Liver (tissue), 9 donors: ENCODE data around the gene ETFA. TPM values are rescaled to one million over a fixed set of nuclear protein-coding genes. Genes with fewer than 3 reads are reported as not detected.

Source experiments
- DNase-seq: peaks from one replicate; pipeline ENCODE4 v3.0.0-alpha.2; 2017; ENCODE audit warnings: low spot score
- H3K27ac ChIP-seq, 2 donors: one replicate each; pipeline ENCODE4 v1.7.0; 2013; ENCODE audit warnings: inconsistent platforms in 2 of 2, low read length in 2 of 2, control low read depth in 1 of 2, low read depth in 1 of 2, mild to moderate bottlenecking in 1 of 2
- H3K27me3 ChIP-seq, 4 donors: one replicate each; pipeline versions ENCODE4 v1.6.1 to v1.7.0; 2013; ENCODE audit warnings: low read length in 3 of 4, inconsistent platforms in 1 of 4, mild to moderate bottlenecking in 1 of 4, moderate library complexity in 1 of 4; ENCODE audit not compliant: control insufficient read depth in 4 of 4, insufficient read depth in 4 of 4
- H3K36me3 ChIP-seq, 4 donors: one replicate each; pipeline versions ENCODE4 v1.6.1 to v1.7.0; 2013; ENCODE audit warnings: low read length in 3 of 4, mild to moderate bottlenecking in 3 of 4, low read depth in 1 of 4, moderate library complexity in 1 of 4; ENCODE audit not compliant: control insufficient read depth in 4 of 4, insufficient read depth in 3 of 4
- H3K4me1 ChIP-seq, 4 donors: one replicate each; pipeline versions ENCODE4 v1.6.1 to v1.7.0; 2013; ENCODE audit warnings: low read length in 3 of 4, mild to moderate bottlenecking in 3 of 4, moderate library complexity in 1 of 4; ENCODE audit not compliant: control insufficient read depth in 4 of 4, insufficient read depth in 4 of 4
- H3K4me3 ChIP-seq, 3 donors: one replicate each; pipeline versions ENCODE4 v1.6.1 to v1.7.0; 2013; ENCODE audit warnings: low read length in 3 of 3, control low read depth in 1 of 3, low read depth in 1 of 3, mild to moderate bottlenecking in 1 of 3
- H3K9ac ChIP-seq, 2 donors: one replicate each; pipeline ENCODE4 v1.7.0; 2013; ENCODE audit warnings: low read length in 2 of 2, mild to moderate bottlenecking in 2 of 2, moderate library complexity in 2 of 2, control low read depth in 1 of 2, low read depth in 1 of 2
- H3K9me3 ChIP-seq, 4 donors: one replicate each; pipeline versions ENCODE4 v1.6.1 to v1.7.0; 2013; ENCODE audit warnings: low read length in 3 of 4; ENCODE audit not compliant: control insufficient read depth in 4 of 4
- EGR1 ChIP-seq, 2 donors: IDR thresholded peaks; 2 replicates each; pipeline ENCODE4 v1.6.1; 2016 to 2018; ENCODE audit warnings: antibody characterized with exemption in 2 of 2, low read depth in 2 of 2
- FOXA1 ChIP-seq: IDR thresholded peaks from 2 replicates; pipeline ENCODE4 v1.6.1; 2016; ENCODE audit warnings: antibody characterized with exemption
- FOXA2 ChIP-seq: IDR thresholded peaks from 2 replicates; pipeline ENCODE4 v1.6.1; 2016; ENCODE audit warnings: antibody characterized with exemption
- HNF4A ChIP-seq, 2 donors: conservative IDR thresholded peaks; 2 replicates each; pipeline ENCODE4 v1.6.1; 2016; ENCODE audit warnings: antibody characterized with exemption in 2 of 2, mild to moderate bottlenecking in 2 of 2
- HNF4G ChIP-seq: IDR thresholded peaks from 2 replicates; pipeline ENCODE4 v1.6.1; 2016; ENCODE audit warnings: antibody characterized with exemption
- JUND ChIP-seq, 2 donors: IDR thresholded peaks; 2 replicates each; pipeline ENCODE4 v1.6.1; 2016; ENCODE audit warnings: antibody characterized with exemption in 2 of 2
- NR2F2 ChIP-seq: IDR thresholded peaks from 2 replicates; pipeline ENCODE4 v1.6.1; 2016; ENCODE audit warnings: antibody characterized with exemption
- RAD21 ChIP-seq, 2 donors: IDR thresholded peaks; 2 replicates each; pipeline ENCODE4 v1.6.1; 2016; ENCODE audit warnings: antibody characterized with exemption in 2 of 2, mild to moderate bottlenecking in 2 of 2
- RXRA ChIP-seq, 2 donors: IDR thresholded peaks; 2 replicates each; pipeline ENCODE4 v1.6.1; 2017 to 2018; ENCODE audit warnings: antibody characterized with exemption in 2 of 2, mild to moderate bottlenecking in 1 of 2
- SP1 ChIP-seq: IDR thresholded peaks from 2 replicates; pipeline ENCODE4 v1.6.1; 2018; ENCODE audit warnings: antibody characterized with exemption, mild to moderate bottlenecking
- TAF1 ChIP-seq: conservative IDR thresholded peaks from 2 replicates; pipeline ENCODE4 v1.6.1; 2016; ENCODE audit warnings: antibody characterized with exemption, mild to moderate bottlenecking
- YY1 ChIP-seq: IDR thresholded peaks from 2 replicates; pipeline ENCODE4 v1.6.1; 2016; ENCODE audit warnings: antibody characterized with exemption, mild to moderate bottlenecking
- WGBS: extraction: QIAGEN DNeasy Blood & Tissue Kit; methylation state at CpG from one replicate; pipeline ENCODE4 v1.1.7; 2013; 5-methylcytosine and 5-hydroxymethylcytosine counted together
- polyA plus RNA-seq, 2 donors: library from polyadenylated mRNA; stranded (reverse) in 1 of 2; unstranded in 1 of 2; fragments of 200-250 nt in 1 of 2; fragments of >200 nt in 1 of 2; fragmentation: Nextera tagmentation in 1 of 2; extraction: Ambion mirVana in 1 of 2; gene quantifications; one replicate each; pipeline versions ENCODE4 v1.2.1 to v1.2.3, GENCODE V29; 2013 to 2015
- total RNA-seq, 2 donors: library from RNA; depleted of rRNA; stranded (reverse); fragments of >200 nt; gene quantifications; one replicate each; pipeline ENCODE4 v1.2.3, GENCODE V29; 2014
- TF ChIP-seq, protein P1 (sequence below): IDR thresholded peaks from 2 replicates; pipeline ENCODE4 v1.6.1; 2016; ENCODE audit warnings: antibody characterized with exemption
- TF ChIP-seq, protein P2 (sequence below): IDR thresholded peaks from 2 replicates; pipeline ENCODE4 v1.6.1; 2016; ENCODE audit warnings: antibody characterized with exemption
- TF ChIP-seq, protein P3 (sequence below): IDR thresholded peaks from 2 replicates; pipeline ENCODE4 v1.6.1; 2016; ENCODE audit warnings: antibody characterized with exemption, mild to moderate bottlenecking
- donor health status: healthy.
- donor health status: healthy.
- donor health status: healthy.
- donor health status: healthy.
- donor health status: healthy.

Gene ETFA
- total and polyA plus RNA-seq, 4 donors: 92.6 to 342 (median 289) TPM

DNA sequence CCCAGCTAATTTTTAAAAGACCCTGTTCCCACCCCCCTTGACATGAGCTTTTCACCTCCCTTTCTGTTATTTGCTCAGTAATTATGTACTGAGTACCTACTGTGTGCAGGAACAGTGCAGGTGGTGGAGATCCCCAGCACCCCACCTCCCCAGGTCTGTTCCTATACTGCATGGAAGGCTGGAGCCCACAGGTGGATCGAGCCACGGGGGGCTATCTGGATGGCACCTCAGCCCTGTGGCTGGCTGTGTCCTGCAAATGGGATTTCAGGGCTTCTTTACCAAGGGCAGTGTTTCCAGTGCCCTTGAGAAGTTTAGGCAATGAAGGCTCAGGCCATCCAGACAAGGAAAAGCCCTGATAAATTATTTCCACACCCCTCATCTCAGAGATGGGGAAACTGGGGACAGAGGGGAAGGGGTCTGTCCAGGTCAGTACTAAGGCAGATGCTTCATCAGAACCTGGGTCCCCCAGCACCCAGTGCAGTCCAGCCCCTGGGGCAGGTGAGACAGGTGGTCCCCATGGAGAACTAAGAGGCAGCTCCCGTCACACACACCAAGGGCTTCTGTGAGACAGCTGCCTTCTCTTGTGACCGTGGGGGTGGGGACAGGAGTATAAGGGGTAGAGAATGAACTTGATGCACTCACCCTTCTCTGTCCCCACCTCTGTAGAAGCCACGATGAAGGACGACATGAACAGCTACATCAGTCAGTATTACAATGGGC lies 109.6 kb downstream of the ETFA start:
- WGBS: 93% methylated on average over 6 of the region's 6 CpGs
- H3K4me3 ChIP-seq: no peak overlapping the region
- H3K9ac ChIP-seq: no peak overlapping the region
- peaks cover 0 to 9% (median 2%) of the 10 kb centered on the region in 4 donors for H3K4me1 ChIP-seq
- TF ChIP-seq HNF4A (conservative IDR thresholded peaks at IDR 0.05): no peak
- TF ChIP-seq YY1: no peak
- no peak for TF ChIP-seq NR2F2
- no peak for TF ChIP-seq JUND (IDR thresholded peaks at IDR 0.05)
- no peak for TF ChIP-seq FOXA1
- no peak for TF ChIP-seq HNF4G
- no peak for TF ChIP-seq EGR1 (IDR thresholded peaks at IDR 0.05; ENCODE audit: low read depth in 2 of 2)
- TF ChIP-seq TAF1: no peak
- H3K27me3 ChIP-seq: no peaks in the 10 kb centered on the region
- H3K27ac ChIP-seq: no peak overlapping the region
- H3K9me3 ChIP-seq: no peaks in the 10 kb centered on the region
- no peak for DNase-seq
- H3K36me3 ChIP-seq: peaks cover 0 to 14% (median 2%) of the 10 kb centered on the region in 4 donors

DNA sequence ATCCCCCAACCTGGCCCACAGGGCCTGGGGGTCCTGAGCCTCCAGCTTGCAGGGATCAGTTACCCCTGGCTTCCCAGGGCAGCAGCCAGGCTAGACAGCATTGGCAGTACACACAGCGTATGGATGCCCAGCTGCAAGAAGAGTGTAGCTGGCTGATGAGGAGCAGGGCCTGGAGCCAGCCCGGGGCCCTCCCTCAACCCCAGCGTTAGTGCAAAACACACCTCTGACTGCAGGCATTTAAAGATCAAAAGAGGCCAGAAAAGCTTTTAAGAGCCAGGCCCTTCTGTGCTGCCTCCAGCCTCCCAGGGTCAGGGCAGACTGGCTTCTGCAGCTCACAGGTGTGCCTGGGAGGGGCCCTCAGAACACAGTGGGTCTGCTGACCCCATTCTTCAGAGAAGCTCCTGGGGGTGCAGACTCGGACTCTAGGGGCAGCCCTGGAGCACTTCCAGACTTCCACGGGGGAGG lies 110.6 kb downstream of the ETFA start:
- no peaks in the 10 kb centered on the region for H3K27me3 ChIP-seq
- no peak for DNase-seq
- no peak overlapping the region for H3K9ac ChIP-seq
- no peaks in the 10 kb centered on the region for H3K9me3 ChIP-seq
- peaks cover 0 to 8% (median 2%) of the 10 kb centered on the region in 4 donors for H3K36me3 ChIP-seq
- no peak overlapping the region for H3K4me3 ChIP-seq
- H3K27ac ChIP-seq: no peak overlapping the region
- TF ChIP-seq RXRA (IDR thresholded peaks at IDR 0.05) (no peak), FOXA2 (no peak), EGR1 (IDR thresholded peaks at IDR 0.05; ENCODE audit: low read depth in 2 of 2) (no peak), HNF4G (no peak), SP1 (no peak), JUND (IDR thresholded peaks at IDR 0.05) (no peak), HNF4A (conservative IDR thresholded peaks at IDR 0.05) (no peak), FOXA1 (no peak), TAF1 (no peak), YY1 (no peak), NR2F2 (no peak), RAD21 (IDR thresholded peaks at IDR 0.05) (no peak)
- TF ChIP-seq, protein P1, sequence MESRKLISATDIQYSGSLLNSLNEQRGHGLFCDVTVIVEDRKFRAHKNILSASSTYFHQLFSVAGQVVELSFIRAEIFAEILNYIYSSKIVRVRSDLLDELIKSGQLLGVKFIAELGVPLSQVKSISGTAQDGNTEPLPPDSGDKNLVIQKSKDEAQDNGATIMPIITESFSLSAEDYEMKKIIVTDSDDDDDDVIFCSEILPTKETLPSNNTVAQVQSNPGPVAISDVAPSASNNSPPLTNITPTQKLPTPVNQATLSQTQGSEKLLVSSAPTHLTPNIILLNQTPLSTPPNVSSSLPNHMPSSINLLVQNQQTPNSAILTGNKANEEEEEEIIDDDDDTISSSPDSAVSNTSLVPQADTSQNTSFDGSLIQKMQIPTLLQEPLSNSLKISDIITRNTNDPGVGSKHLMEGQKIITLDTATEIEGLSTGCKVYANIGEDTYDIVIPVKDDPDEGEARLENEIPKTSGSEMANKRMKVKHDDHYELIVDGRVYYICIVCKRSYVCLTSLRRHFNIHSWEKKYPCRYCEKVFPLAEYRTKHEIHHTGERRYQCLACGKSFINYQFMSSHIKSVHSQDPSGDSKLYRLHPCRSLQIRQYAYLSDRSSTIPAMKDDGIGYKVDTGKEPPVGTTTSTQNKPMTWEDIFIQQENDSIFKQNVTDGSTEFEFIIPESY: no peak
- TF ChIP-seq, protein P2, sequence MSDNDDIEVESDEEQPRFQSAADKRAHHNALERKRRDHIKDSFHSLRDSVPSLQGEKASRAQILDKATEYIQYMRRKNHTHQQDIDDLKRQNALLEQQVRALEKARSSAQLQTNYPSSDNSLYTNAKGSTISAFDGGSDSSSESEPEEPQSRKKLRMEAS: no peak
- TF ChIP-seq, protein P3, sequence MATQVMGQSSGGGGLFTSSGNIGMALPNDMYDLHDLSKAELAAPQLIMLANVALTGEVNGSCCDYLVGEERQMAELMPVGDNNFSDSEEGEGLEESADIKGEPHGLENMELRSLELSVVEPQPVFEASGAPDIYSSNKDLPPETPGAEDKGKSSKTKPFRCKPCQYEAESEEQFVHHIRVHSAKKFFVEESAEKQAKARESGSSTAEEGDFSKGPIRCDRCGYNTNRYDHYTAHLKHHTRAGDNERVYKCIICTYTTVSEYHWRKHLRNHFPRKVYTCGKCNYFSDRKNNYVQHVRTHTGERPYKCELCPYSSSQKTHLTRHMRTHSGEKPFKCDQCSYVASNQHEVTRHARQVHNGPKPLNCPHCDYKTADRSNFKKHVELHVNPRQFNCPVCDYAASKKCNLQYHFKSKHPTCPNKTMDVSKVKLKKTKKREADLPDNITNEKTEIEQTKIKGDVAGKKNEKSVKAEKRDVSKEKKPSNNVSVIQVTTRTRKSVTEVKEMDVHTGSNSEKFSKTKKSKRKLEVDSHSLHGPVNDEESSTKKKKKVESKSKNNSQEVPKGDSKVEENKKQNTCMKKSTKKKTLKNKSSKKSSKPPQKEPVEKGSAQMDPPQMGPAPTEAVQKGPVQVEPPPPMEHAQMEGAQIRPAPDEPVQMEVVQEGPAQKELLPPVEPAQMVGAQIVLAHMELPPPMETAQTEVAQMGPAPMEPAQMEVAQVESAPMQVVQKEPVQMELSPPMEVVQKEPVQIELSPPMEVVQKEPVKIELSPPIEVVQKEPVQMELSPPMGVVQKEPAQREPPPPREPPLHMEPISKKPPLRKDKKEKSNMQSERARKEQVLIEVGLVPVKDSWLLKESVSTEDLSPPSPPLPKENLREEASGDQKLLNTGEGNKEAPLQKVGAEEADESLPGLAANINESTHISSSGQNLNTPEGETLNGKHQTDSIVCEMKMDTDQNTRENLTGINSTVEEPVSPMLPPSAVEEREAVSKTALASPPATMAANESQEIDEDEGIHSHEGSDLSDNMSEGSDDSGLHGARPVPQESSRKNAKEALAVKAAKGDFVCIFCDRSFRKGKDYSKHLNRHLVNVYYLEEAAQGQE: no peak
- H3K4me1 ChIP-seq: peaks cover 0 to 9% (median 2%) of the 10 kb centered on the region in 4 donors
- WGBS: 74% methylated on average over 5 of the region's 5 CpGs
